Measurements from ENCODE around the gene FRY.

Gene FRY

DNA sequence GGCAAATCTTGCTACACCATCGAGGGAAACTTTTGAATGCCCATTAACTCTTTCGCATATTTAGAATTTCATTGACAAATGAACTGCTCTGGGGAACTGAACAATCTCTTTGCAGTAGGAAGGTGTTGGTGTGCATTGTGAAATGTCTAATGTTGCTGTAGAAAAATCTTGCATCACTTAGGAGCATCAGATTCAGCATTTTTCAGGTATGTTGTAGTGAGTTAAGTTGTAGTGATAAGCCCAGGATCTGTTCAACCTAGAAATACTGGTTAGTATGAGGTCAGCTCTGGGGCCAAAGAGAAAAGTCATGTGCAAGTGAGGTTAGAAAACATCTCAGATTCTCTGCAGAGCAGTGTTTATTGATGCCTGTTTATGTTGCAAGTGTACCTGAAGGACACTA is 4.1 kb downstream of the FRY start:
- no peak for DNase-seq
- no peak for TF ChIP-seq CTCF (IDR thresholded peaks at IDR 0.05)
- no peaks in the 10 kb centered on the region for H3K36me3 Mint-ChIP-seq (ENCODE audit: low read depth)
- H3K4me1 Mint-ChIP-seq = peaks cover 29% of the 10 kb centered on the region
- no peak overlapping the region for H3K27ac Mint-ChIP-seq
- peaks cover 30% of the 10 kb centered on the region for H3K27me3 Mint-ChIP-seq (ENCODE audit: low read depth, poor library complexity)
- H3K9me3 Mint-ChIP-seq = no peaks in the 10 kb centered on the region
- H3K4me3 Mint-ChIP-seq = no peak overlapping the region

DNA sequence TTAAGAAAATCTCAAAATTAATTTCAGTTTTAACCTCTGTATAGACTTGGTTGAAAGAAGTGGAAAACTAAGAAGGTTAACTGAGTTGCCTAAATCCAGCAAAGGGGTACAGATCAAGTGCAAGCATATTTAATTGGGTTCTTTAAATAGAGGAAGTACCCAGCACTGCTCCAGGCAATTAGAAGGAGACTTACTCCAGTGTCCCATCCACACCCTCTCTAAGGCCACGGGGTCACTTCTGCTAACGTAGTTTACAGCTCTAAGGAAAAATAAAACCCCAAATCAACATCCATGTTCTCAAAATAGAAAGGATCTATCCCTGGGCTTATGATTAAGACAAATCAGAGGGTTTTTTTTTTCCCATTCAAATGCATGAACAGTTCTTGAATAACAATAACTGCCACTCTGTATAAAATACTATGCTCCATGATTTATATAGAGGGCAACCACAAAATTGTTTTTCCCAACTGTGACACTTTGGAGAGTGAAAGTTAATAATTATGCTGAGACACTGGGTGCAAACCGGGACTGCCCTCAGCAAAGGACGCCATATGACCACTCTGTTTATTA is 4.6 kb downstream of the FRY start:
- TF ChIP-seq CTCF (IDR thresholded peaks at IDR 0.05) = no peak
- peaks cover 28% of the 10 kb centered on the region for H3K27me3 Mint-ChIP-seq (ENCODE audit: low read depth, poor library complexity)
- H3K9me3 Mint-ChIP-seq = no peaks in the 10 kb centered on the region
- H3K27ac Mint-ChIP-seq = no peak overlapping the region
- no peak overlapping the region for H3K4me3 Mint-ChIP-seq
- peaks cover 26% of the 10 kb centered on the region for H3K4me1 Mint-ChIP-seq
- H3K36me3 Mint-ChIP-seq (ENCODE audit: low read depth) = no peaks in the 10 kb centered on the region
- no peak for DNase-seq

GRCh38 chr13:32036757-32037156 is 5.2 kb downstream of the FRY start:
- H3K9me3 Mint-ChIP-seq = no peaks in the 10 kb centered on the region
- H3K4me3 Mint-ChIP-seq = no peak overlapping the region
- no peak for DNase-seq
- TF ChIP-seq CTCF (IDR thresholded peaks at IDR 0.05) = no peak
- peaks cover 22% of the 10 kb centered on the region for H3K4me1 Mint-ChIP-seq
- H3K36me3 Mint-ChIP-seq (ENCODE audit: low read depth) = no peaks in the 10 kb centered on the region
- H3K27me3 Mint-ChIP-seq (ENCODE audit: low read depth, poor library complexity) = peaks cover 24% of the 10 kb centered on the region
- no peak overlapping the region for H3K27ac Mint-ChIP-seq

- DNase-seq = no peak
- no peaks in the 10 kb centered on the region for H3K36me3 Mint-ChIP-seq (ENCODE audit: low read depth)
- no peak overlapping the region for H3K4me3 Mint-ChIP-seq
- no peaks in the 10 kb centered on the region for H3K9me3 Mint-ChIP-seq
- H3K27ac Mint-ChIP-seq = no peak overlapping the region
- no peak for TF ChIP-seq CTCF (IDR thresholded peaks at IDR 0.05)
- H3K4me1 Mint-ChIP-seq = peaks cover 19% of the 10 kb centered on the region
- peaks cover 17% of the 10 kb centered on the region for H3K27me3 Mint-ChIP-seq (ENCODE audit: low read depth, poor library complexity)
Observed at GRCh38 chr13:32037471-32037870, 5.9 kb downstream of the FRY start.

DNA sequence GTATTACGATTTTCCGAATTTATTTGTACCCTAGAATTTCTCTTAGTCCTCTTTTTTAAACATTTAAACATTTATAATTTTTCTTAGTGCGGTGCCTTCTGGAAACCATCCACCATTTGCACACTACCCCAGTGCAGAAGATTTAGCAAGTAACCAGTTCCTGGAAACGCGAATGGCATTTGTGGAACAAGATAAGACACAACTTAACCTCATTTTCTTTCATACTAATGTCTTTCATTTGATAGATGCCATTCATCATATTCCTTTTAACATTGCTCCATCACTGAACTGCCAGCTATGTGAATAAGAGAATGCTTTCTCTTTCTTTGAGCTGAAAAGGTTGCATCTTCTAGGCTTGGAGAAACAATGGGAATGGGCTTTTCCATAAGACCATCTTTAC is 6.8 kb downstream of the FRY start:
- peaks cover 19% of the 10 kb centered on the region for H3K4me1 Mint-ChIP-seq
- peaks cover 12% of the 10 kb centered on the region for H3K27me3 Mint-ChIP-seq (ENCODE audit: low read depth, poor library complexity)
- no peak overlapping the region for H3K4me3 Mint-ChIP-seq
- no peak overlapping the region for H3K27ac Mint-ChIP-seq
- H3K36me3 Mint-ChIP-seq (ENCODE audit: low read depth) = no peaks in the 10 kb centered on the region
- no peak for DNase-seq
- H3K9me3 Mint-ChIP-seq = no peaks in the 10 kb centered on the region
- TF ChIP-seq CTCF (IDR thresholded peaks at IDR 0.05) = no peak

- peaks cover 19% of the 10 kb centered on the region for H3K4me1 Mint-ChIP-seq
- TF ChIP-seq CTCF (IDR thresholded peaks at IDR 0.05) = no peak
Observed at GRCh38 chr13:32039056-32039455, 7.5 kb downstream of the FRY start.

More at GRCh38 chr13:32039056-32039455, 7.5 kb downstream of the FRY start:
- no peak for DNase-seq
- Mint-ChIP-seq H3K27ac (no peak overlapping the region), H3K36me3 (ENCODE audit: low read depth) (no peaks in the 10 kb centered on the region), H3K4me3 (no peak overlapping the region), H3K9me3 (no peaks in the 10 kb centered on the region), H3K27me3 (ENCODE audit: low read depth, poor library complexity) (peaks cover 6% of the 10 kb centered on the region)

Data from nephron progenitor cell (in vitro differentiated cells).